GM12878 (cell line): ENCODE data around the gene SLC6A17. TPM values are rescaled to one million over a fixed set of nuclear protein-coding genes. Genes with fewer than 3 reads are reported as not detected.

Source experiments
- ATAC-seq: fragments of 200-7000 bp; cut with Tn5 transposase; 3 replicates; pipeline ENCODE4 v1.9.1; 2020; ENCODE audit warnings: mild to moderate bottlenecking, moderate library complexity
- BruUV-seq: library from RNA; stranded (reverse); fragments of 400-500 nt; replicated peaks from 2 replicates; lab custom pipeline; 2021; lab: Mats Ljungman, UMichigan
- CTCF ChIA-PET: fragments of 300-600 bp; sonication (Branson Sonifier 250); formaldehyde crosslinking; extraction: SDS; loops from one replicate; lab custom pipeline; 2021; ENCODE audit warnings: inconsistent platforms; lab: Yijun Ruan, JAX
- POLR2A ChIA-PET: fragments of 350-600 bp; formaldehyde crosslinking; extraction: SDS; loops from one replicate; lab custom pipeline; 2021; ENCODE audit warnings: inconsistent platforms; lab: Charles Lee
- RAD21 ChIA-PET: fragments of 300-600 bp; sonication (Branson Sonifier 250); formaldehyde crosslinking; loops from one replicate; lab custom pipeline; 2023; ENCODE audit warnings: antibody characterized with exemption; ENCODE audit not compliant: unreplicated experiment; lab: Charles Lee
- SMC1A ChIA-PET: fragments of 300-600 bp; sonication (Branson Sonifier 250); formaldehyde crosslinking; loops from one replicate; lab custom pipeline; 2023; ENCODE audit not compliant: unreplicated experiment, uncharacterized antibody; lab: Charles Lee
- DNase-seq: peaks from one replicate; pipeline ENCODE4 v3.0.0-alpha.2; 2011; ENCODE audit warnings: low read depth, low spot score
- FAIRE-seq: peaks from 3 replicates; lab custom pipeline; 2011; peaks lifted over from hg19 to GRCh38; lab: Jason Lieb, UNC
- H2AFZ ChIP-seq: 2 replicates; pipeline ENCODE4 v1.6.0; 2011; ENCODE audit warnings: low read depth, low read length, control low read depth; ENCODE audit not compliant: control insufficient read depth
- H3K27ac ChIP-seq: 2 replicates; pipeline ENCODE4 v1.5.1; 2011; ENCODE audit warnings: control low read depth; ENCODE audit not compliant: control insufficient read depth, insufficient read depth
- H3K27me3 ChIP-seq, 2 experiments: replicated peaks in 1 of 2; 2 replicates each; pipeline versions ENCODE4 v1.6.0 to v1.6.1; 2011; ENCODE audit warnings: low read length in 1 of 2; ENCODE audit not compliant: control insufficient read depth in 2 of 2, insufficient read depth in 2 of 2
- H3K36me3 ChIP-seq, 2 experiments: 2 replicates each; pipeline ENCODE4 v1.5.1; 2011; ENCODE audit warnings: low read length in 1 of 2; ENCODE audit not compliant: control insufficient read depth in 2 of 2, insufficient read depth in 2 of 2
- H3K4me1 ChIP-seq: 2 replicates; pipeline ENCODE4 v1.6.1; 2011; ENCODE audit warnings: mild to moderate bottlenecking, low read length, moderate library complexity, mixed read lengths; ENCODE audit not compliant: control insufficient read depth, insufficient read depth
- H3K4me2 ChIP-seq: 2 replicates; pipeline ENCODE4 v1.6.0; 2011; ENCODE audit warnings: control low read depth; ENCODE audit not compliant: control insufficient read depth, insufficient read depth
- H3K4me3 ChIP-seq: fragments of 200-600 bp; sonication (generic); 2 replicates; pipeline ENCODE4 v1.5.1; 2016
- H3K79me2 ChIP-seq: 2 replicates; pipeline ENCODE4 v1.6.0; 2011; ENCODE audit warnings: low read length; ENCODE audit not compliant: control insufficient read depth, insufficient read depth
- H3K9ac ChIP-seq: 2 replicates; pipeline ENCODE4 v1.8.0; 2011; ENCODE audit warnings: low read length, control low read depth, mixed read lengths; ENCODE audit not compliant: control insufficient read depth, insufficient read depth
- H3K9me3 ChIP-seq: replicated peaks from 3 replicates; pipeline ENCODE4 v1.5.1; 2011; ENCODE audit warnings: mild to moderate bottlenecking, low read length; ENCODE audit not compliant: control insufficient read depth, insufficient read depth
- H4K20me1 ChIP-seq: 2 replicates; pipeline ENCODE4 v1.6.0; 2011; ENCODE audit not compliant: control insufficient read depth, insufficient read depth
- BCLAF1 ChIP-seq: fragments of 450-650 bp; IDR thresholded peaks from 2 replicates; pipeline ENCODE4 v1.6.1; 2017; ENCODE audit warnings: antibody characterized with exemption, mild to moderate bottlenecking, moderate library complexity
- EP300 ChIP-seq, 2 experiments: fragments of 150-350 bp in 1 of 2; IDR thresholded peaks; 2 replicates each; pipeline ENCODE4 v1.6.1; 2011 to 2012; ENCODE audit warnings: low read depth in 2 of 2, low read length in 2 of 2, borderline replicate concordance in 1 of 2, improper control_type of control experiment in 1 of 2, inconsistent platforms in 1 of 2; ENCODE audit not compliant: control insufficient read depth in 1 of 2
- FOXK2 ChIP-seq: fragments of 450-650 bp; IDR thresholded peaks from 2 replicates; pipeline ENCODE4 v1.6.1; 2017; ENCODE audit warnings: mild to moderate bottlenecking, moderate library complexity
- NFIC ChIP-seq: IDR thresholded peaks from 2 replicates; pipeline ENCODE4 v1.6.1; 2012; ENCODE audit warnings: low read depth, mild to moderate bottlenecking, inconsistent platforms, low read length, moderate library complexity
- RB1 ChIP-seq: fragments of 450-650 bp; formaldehyde crosslinking; IDR thresholded peaks from 2 replicates; pipeline ENCODE4 v1.6.1; 2017; ENCODE audit warnings: mild to moderate bottlenecking, borderline replicate concordance
- WGBS: methylation state at CpG from one replicate; pipeline ENCODE4 v1.1.6; 2016; ENCODE audit warnings: low lambda C conversion rate; ENCODE audit not compliant: insufficient replicate concordance, insufficient coverage; ENCODE audit errors: missing lambda C conversion rate; 5-methylcytosine and 5-hydroxymethylcytosine counted together
- in situ Hi-C: fragments of 300-500 bp; cut with MboI; formaldehyde crosslinking; loops from 9 replicates; pipeline ENCODE4 v1.14.3; 2018; ENCODE audit warnings: mixed read lengths
- intact Hi-C: fragments of 100-400 bp; cut with micrococcal nuclease; formaldehyde crosslinking; loops from one replicate; pipeline ENCODE4 v1.14.2; 2022; ENCODE audit not compliant: unreplicated experiment
- polyA plus RNA-seq, 11 experiments: library from polyadenylated mRNA; depleted of rRNA in 4 of 11; unstranded in 6 of 11; stranded (reverse) in 5 of 11; fragments of >200 nt; fragmentation: Nextera tagmentation in 4 of 11; fragmentation: Illumina TruSeq in 1 of 11; extraction: Ambion mirVana in 4 of 11; extraction: Trizol in 1 of 11; gene quantifications; 1 replicate in 1 of 11; 2 replicates in 10 of 11; pipeline versions ENCODE4 v1.2.1 to v1.2.3, GENCODE V29; 2011 to 2016; ENCODE audit warnings: inconsistent platforms in 2 of 11, missing spikeins in 2 of 11, low read depth in 1 of 11
- total RNA-seq, 4 experiments: library from RNA; depleted of rRNA in 3 of 4; stranded (reverse); fragments of >200 nt in 3 of 4; fragmentation: Illumina TruSeq in 1 of 4; extraction: Trizol in 1 of 4; gene quantifications; 2 replicates each; pipeline versions ENCODE4 v1.2.1 to v1.2.3, GENCODE V29; 2013 to 2021
- TF ChIP-seq, protein P1 (sequence below): fragments of 450-650 bp; IDR thresholded peaks from 2 replicates; pipeline ENCODE4 v1.6.1; 2017; ENCODE audit warnings: mild to moderate bottlenecking, moderate library complexity

Gene SLC6A17
- total and polyA plus RNA-seq, 10 of the 15 experiments (the other 5 are each of a cell fraction or from before 2014, with no cell fraction given), result not detected

GRCh38 chr1:110144366-110144765, 5.9 kb upstream of the SLC6A17 start:
- ATAC-seq (no peak), DNase-seq (no peak), FAIRE-seq (no peak)
- Histone ChIP-seq H3K36me3 (no peaks in the 10 kb centered on the region), H3K9ac (no peak overlapping the region), H4K20me1 (no peaks in the 10 kb centered on the region), H3K4me3 (no peak overlapping the region), H2AFZ (no peak overlapping the region), H3K27ac (no peak overlapping the region), H3K9me3 (no peaks in the 10 kb centered on the region), H3K79me2 (no peaks in the 10 kb centered on the region), H3K27me3 (peaks cover 0 to 3% of the 10 kb centered on the region in 2 experiments; a peak in 3 of 4 replicates), H3K4me2 (no peak overlapping the region), H3K4me1 (no peaks in the 10 kb centered on the region)
- intact Hi-C loops, result loop anchor here (10.0 kb wide), 1 partner anchor 720 kb away; no protein-coding TSS in a partner anchor
- in situ Hi-C loops, result no loop called here
- no TSS peak for BruUV-seq
- ChIA-PET CTCF (no interaction called here), POLR2A (no interaction called here), SMC1A (no interaction called here), RAD21 (no interaction called here)
- TF ChIP-seq NFIC, result no peak
- TF ChIP-seq FOXK2, result no peak
- TF ChIP-seq RB1, result no peak
- TF ChIP-seq EP300 (IDR thresholded peaks at IDR 0.05; ENCODE audit: borderline replicate concordance in 1 of 2, control insufficient read depth in 1 of 2, low read depth in 2 of 2, low read length in 2 of 2), result no peak
- no peak for TF ChIP-seq BCLAF1
- TF ChIP-seq, protein P1, sequence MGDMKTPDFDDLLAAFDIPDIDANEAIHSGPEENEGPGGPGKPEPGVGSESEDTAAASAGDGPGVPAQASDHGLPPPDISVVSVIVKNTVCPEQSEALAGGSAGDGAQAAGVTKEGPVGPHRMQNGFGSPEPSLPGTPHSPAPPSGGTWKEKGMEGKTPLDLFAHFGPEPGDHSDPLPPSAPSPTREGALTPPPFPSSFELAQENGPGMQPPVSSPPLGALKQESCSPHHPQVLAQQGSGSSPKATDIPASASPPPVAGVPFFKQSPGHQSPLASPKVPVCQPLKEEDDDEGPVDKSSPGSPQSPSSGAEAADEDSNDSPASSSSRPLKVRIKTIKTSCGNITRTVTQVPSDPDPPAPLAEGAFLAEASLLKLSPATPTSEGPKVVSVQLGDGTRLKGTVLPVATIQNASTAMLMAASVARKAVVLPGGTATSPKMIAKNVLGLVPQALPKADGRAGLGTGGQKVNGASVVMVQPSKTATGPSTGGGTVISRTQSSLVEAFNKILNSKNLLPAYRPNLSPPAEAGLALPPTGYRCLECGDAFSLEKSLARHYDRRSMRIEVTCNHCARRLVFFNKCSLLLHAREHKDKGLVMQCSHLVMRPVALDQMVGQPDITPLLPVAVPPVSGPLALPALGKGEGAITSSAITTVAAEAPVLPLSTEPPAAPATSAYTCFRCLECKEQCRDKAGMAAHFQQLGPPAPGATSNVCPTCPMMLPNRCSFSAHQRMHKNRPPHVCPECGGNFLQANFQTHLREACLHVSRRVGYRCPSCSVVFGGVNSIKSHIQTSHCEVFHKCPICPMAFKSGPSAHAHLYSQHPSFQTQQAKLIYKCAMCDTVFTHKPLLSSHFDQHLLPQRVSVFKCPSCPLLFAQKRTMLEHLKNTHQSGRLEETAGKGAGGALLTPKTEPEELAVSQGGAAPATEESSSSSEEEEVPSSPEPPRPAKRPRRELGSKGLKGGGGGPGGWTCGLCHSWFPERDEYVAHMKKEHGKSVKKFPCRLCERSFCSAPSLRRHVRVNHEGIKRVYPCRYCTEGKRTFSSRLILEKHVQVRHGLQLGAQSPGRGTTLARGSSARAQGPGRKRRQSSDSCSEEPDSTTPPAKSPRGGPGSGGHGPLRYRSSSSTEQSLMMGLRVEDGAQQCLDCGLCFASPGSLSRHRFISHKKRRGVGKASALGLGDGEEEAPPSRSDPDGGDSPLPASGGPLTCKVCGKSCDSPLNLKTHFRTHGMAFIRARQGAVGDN, result no peak
- WGBS, result 0% methylated on average over 3 of the region's 3 CpGs
